Activated CD8-positive, alpha-beta memory T cell treated with anti-CD3 and anti-CD28 coated beads for 1 hour (primary cell): ENCODE results near the gene RAB13.

Experiments
- DNase-seq, 2 donors: peaks; one replicate each; pipeline ENCODE4 v3.0.0-alpha.2; 2020; ENCODE audit warnings: low read depth in 1 of 2; ENCODE audit errors: extremely low read depth in 1 of 2

RAB13 gene

DNA sequence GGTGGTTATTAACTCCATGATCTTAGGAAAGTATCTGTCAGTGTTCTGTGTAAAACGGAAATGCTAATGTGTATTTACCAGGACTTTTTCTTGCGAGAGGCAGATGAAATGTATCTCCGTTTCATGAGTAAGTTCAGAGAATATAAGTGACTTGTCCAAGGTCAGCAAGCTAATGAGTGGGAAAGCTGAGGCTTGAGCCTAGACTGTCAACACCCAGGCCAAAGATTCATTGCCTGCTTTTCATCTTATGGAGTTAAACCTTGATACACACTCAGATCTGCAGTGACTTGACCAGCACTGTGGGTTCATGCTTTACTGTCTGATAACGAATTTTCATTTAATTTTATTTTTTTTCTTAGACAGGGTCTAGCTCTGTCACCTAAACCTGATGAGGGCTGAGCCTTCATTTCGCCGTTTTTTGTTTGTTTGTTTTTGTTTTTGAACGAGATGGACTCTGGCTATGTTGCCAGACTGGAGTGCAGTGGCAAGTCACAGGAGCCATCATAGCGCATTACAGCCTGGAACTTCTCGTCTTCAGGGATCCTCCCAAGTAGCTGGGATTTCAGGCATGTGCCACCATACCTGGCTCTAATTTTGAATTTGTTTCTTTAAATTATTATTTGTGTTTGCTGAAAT, 7.7 kb downstream of the RAB13 start:
- DNase-seq = no peak

DNA sequence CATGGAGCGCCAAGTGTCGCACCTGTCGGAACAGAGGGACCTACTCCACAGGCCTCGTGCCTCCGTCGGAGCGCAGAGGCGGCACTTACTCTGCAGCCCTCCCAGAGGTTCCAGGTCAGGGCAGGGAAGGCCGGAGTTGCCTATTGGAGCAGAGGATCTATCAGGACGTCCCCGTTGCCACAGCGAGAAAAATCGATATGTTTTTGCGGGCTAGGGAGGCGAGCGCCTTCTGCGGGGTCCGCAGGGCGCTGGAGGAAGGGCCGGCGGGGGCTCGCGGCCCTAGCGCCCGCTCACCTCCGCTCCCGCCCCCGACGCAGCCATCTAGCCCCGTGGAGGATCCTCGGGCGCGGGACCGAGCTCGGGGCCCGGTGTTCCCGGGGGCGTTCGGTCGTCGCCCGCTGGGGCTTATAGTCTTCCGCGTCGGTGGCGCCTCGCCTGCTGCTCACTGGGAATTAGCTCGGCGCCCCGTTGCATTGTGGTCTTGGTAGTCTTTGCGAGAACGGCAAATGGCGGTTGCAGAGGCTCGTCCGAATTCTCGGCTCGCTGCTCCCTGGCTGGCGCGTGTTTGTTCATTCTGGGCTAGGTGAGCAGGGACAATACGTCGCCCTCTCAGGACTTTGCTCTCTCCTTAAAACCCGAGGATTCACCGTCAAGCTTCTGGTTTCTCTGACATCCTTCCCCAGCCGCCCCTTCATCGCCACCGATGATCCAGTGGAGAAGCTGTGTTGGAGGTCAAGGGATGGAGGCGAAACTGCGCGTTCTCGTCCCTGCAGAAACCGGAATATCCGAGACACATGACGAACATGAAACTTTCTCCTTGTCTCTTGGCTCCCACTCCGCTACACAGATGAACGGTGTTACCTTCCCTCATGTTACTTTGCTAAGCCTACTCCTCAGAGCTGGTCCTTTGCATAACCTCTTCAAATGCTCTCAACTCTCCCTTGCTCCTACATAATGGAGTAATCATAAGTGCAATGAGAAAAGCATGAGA, 8.6 kb downstream of the RAB13 start, which contains the start of gene JTB:
TSS of gene JTB (minus strand) at position 425 of the 991 bp plus-strand sequence. CDS start at position 3, 422 bp downstream.
- peak; percentile 59 to 73 for DNase-seq

DNA sequence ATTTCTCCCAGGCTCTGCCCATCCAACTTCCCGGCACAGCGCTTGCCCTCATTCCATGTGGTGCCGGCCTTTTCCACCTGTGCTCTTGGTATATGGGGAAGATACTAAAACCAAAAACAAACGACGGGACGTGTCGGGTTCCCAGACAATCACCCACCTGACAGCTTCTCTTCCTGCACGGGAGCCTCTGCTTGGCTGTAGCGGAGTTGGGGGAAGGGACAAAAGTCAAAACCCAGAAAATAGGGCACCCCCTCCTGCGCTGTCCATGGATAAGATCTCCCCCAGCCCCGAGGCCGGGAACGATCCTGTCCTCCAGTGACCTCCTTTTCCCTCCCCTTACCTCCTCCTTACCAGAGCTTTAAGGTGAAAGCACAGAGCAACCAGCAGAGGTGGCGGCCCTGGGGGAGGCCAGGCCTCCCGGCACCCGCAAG, 9.3 kb downstream of the RAB13 start:
- no peak for DNase-seq

- no peak for DNase-seq
Measured at GRCh38 chr1:153973525-153973924, 12.6 kb downstream of the RAB13 start.

- no peak for DNase-seq
Measured at GRCh38 chr1:153973071-153973470, 13.1 kb downstream of the RAB13 start.

DNA sequence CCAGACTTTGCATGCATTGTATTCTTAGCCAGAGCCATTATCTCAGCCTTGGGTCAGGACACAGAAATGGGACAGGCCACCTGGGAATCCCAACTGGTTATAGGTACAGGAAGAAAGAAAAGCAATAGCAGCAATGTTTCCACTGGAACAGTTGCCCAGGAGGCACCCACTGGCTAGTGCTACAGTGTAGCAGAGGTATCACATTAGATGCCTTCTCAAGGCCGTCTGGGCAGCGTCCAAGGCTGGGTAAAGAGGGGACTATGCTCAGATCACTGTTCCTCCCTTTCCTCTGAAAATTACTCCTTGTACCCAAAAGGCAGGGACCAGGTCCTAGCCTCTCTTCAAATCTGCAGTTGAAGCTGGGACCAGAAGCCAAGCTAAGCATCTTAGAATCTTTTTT, 15.8 kb downstream of the RAB13 start:
- DNase-seq = no peak

- DNase-seq = no peak
Measured at GRCh38 chr1:153968972-153969371, 17.2 kb downstream of the RAB13 start.

DNA sequence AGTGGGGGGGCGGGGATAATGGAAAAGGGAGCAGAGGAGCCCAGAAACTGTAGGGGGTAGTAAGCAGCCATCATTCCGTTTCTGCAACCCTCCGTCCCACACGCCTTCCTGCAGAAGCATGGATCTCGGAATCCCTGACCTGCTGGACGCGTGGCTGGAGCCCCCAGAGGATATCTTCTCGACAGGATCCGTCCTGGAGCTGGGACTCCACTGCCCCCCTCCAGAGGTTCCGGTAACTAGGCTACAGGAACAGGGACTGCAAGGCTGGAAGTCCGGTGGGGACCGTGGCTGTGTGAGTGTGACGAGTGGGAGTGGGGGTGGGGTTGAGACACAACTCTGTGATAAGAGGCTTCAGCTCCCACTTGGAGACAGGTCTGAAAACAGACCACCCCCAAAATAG, 17.7 kb downstream of the RAB13 start:
- no peak for DNase-seq

GRCh38 chr1:153968000-153968363, 18.2 kb downstream of the RAB13 start:
- no peak for DNase-seq

DNA sequence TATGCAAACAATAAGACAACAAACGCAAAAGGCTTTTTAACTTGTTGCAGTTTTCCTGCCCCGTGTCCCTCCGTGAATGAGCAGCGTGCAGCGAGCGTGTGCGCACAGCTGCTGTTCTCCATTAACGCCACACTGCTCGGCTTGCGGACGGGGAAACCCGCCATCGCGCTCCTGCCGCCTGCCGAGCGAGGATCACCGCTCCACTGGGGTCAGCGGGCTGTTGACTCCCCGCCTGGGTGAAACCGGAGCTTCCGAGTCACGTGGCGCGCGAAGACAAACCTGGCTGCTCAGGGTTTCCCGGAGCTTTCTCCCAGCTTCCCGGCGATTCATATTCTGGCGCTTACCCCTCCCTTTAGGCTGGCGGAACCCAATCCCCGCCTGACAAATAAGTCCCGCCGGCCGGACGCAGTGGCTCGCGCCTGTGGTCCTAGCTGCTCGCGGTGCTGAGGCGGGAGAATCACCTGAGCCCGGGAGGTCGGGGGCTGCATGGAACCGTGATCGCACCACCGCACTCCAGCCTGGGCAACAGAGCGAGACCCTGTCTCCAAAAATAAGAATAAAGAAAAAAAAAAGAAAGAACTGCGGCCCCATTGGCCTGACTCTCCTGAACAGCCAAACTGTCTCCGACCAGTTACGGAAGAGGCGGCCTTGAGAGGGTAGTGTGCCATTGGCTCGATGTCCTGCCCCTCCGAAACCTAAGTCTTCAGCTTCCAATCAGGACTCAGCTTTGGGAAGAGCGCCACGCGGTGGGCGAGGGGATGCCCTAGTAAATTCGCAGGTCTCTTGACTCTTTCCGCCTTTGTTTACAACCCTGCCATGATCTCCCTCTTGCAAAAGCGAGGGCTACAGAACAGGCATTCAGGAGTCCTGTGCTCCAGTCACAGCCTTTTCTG, 18.8 kb downstream of the RAB13 start, which contains the start of gene CREB3L4:
TSS of gene CREB3L4 (plus strand) at position 796 of the 893 bp plus-strand sequence. CDS start 624 bp downstream, outside the sequence.
- DNase-seq = peak; percentile 64 to 68

- no peak for DNase-seq
Measured at GRCh38 chr1:153963850-153964331, 22.2 kb downstream of the RAB13 start.

DNA sequence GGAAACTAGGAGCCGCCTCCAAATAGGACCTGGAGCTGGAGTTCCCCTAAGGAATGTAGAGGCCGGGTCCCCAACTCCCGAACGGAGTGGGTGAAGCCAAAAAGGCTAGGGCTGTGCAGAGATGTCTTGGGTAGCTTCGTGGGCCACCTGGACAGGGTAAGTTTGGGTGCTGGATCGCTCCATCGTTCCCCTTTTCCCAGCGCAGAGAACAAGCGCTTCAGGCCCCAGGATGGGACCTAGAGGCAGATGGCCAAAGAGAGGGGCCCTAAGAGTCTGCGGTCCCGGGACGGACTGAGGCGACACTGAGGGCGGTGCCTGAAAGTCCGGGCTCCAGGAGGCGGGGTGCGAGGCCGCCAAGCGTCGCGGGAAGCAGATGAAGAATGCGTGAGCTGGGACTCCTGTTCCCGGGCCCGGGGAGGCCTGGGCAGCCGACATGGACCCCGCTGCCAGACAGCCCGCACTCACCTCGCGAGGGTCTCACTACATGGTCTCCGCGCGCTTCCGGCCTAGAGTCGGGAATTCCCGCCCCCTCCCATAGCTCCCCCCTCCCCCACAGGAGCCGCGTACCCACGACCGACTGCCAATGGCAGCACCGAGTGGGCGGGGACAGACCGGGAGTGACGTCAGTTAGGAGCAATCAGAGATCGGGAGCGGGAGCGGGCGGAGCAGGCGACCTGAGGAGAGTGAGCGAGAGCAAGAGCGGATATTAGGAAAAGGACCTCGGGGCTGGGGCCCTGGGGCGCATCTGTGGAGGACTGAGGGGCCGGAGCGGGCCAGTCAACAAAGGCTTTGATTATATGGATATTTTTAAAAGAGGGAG, 22.9 kb downstream of the RAB13 start, which contains the start of gene SLC39A1:
TSS of gene SLC39A1 (minus strand) at position 508 of the 820 bp plus-strand sequence. CDS start 822 bp downstream, outside the sequence.
- DNase-seq = peak; percentile 82 to 89

- DNase-seq = no peak
Measured at GRCh38 chr1:153962088-153963029, 23.8 kb downstream of the RAB13 start.

DNA sequence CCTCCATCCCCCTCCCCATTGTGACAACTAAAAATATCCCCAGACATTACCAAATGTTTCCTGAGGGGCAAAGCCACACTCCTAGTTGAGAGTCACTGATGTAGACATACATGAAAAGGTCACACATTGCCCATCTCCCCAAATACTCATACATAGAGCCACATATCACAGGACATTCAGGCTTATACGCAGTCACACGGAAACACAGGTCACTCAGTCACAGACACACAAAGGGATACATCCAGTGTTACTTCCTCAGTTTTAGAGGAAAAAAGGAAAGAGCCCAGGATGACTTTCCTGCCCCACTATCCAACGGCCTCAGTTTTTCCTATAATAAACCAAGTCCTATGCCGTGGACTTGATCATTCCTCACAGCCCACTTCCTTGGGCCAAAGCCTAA, 24.7 kb downstream of the RAB13 start:
- no peak for DNase-seq

DNA sequence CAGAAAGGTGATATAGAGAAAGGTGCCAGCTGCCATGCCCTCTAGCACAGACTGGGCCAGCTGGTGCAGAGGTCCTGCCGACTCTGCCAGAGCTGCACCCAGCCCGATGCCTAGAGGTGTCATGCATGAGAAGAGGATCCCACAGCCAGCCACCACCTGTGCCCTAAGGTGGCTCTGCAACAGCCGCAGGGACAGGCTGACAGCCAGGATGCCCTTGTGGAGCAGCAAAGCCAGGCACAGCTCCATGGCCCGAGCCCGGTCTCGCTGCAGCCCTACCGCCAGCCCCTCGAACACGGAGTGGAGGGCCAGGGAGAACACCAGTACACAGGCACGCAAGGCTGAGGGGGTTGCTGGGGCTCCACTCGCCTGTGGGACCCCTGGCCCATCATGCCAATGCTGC, 25.9 kb downstream of the RAB13 start:
- no peak for DNase-seq

GRCh38 chr1:153959454-153959853, 26.7 kb downstream of the RAB13 start:
- no peak for DNase-seq

DNA sequence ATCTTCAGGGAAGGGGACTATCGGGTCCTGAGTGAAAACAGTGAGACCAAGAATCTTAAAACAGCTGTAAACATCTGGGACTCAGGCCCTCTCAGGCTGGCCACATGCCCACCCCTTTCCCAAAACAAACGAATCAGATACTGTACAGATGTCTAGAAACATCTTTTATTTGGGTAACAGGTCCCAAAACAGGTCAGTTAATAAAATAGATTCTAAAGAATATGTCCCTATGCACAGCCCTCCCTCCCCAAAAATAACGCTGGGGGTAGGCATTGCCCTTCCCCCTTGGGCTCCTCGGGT, 27.2 kb downstream of the RAB13 start:
- DNase-seq = no peak

DNA sequence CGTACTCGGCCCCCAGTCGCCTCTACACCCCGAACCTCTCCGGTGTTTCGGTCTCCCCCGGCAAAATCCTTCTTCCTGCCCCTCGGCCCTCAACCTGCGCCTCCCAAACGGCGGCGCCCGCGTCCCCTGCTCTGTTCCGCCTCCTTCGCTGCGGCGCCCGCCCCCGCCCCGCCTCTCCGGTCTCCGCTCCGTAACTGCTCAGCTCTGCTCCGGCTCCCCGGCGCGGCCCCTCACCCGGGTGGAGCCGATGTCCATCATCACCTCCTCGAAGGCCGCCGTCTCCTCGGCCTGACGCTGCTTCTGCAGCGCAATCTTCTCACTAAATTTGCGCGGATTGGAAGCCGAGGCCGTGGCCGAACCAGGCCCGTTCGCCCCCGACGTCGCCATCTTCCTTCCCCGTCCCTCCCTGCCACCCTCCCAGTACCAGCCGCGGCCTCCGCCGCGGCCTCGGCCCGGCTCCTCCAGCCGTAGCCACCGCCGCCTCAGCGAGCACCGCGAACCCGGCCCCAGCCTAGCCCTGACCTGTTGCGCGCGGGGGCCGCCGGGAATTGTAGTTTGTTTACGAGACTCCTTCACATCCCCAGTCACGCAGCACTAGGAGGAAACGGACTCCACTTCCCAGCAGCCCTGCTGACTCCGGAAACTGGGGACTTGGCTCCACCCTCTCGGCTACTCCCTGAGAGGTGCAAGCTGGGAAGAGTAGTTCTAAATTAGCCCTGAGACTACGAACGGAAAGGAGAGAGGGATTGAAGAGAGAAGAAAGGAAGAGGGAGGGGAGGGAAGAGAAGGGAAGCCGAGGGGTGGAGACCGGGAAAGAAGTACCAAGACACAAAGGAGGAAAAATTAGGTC, 27.8 kb downstream of the RAB13 start, which contains the start of gene CRTC2:
TSS of gene CRTC2 (minus strand) at position 502 of the 850 bp plus-strand sequence. CDS start at position 387, 115 bp downstream.
- DNase-seq = peak; percentile 90 to 96
